HepG2 (cell line): ENCODE results near the gene UNC93A. TPM values are rescaled to one million over a fixed set of nuclear protein-coding genes. Genes with fewer than 3 reads are reported as not detected.
A peak's percentile ranks its signal among the peaks of the same experiment; 100 is the strongest.

Experiments used
- BRCA1 ChIP-seq: sonication (generic); formaldehyde crosslinking; IDR thresholded peaks from 2 replicates; pipeline ENCODE4 v1.4.0; 2020; ENCODE audit warnings: missing genetic modification reagents
- ELF4 ChIP-seq: sonication (generic); formaldehyde crosslinking; IDR thresholded peaks from 2 replicates; pipeline ENCODE4 v1.5.0; 2020; ENCODE audit warnings: missing genetic modification reagents, mild to moderate bottlenecking, moderate library complexity, borderline replicate concordance
- LCORL ChIP-seq, 2 experiments: fragments of 450-650 bp in 1 of 2; sonication (generic) in 1 of 2; formaldehyde crosslinking in 1 of 2; IDR thresholded peaks; 2 replicates each; pipeline versions ENCODE4 v1.5.0 to v1.6.1; 2017 to 2020; ENCODE audit warnings: antibody characterized with exemption in 1 of 2, missing genetic modification reagents in 1 of 2
- MNT ChIP-seq: fragments of 450-650 bp; IDR thresholded peaks from 2 replicates; pipeline ENCODE4 v1.6.1; 2016
- MZF1 ChIP-seq: sonication (generic); formaldehyde crosslinking; IDR thresholded peaks from 2 replicates; pipeline ENCODE4 v1.8.1; 2023; ENCODE audit warnings: mild to moderate bottlenecking, missing genetic modification reagents, borderline replicate concordance
- NONO ChIP-seq, 2 experiments: fragments of 450-650 bp in 1 of 2; sonication (generic) in 1 of 2; formaldehyde crosslinking in 1 of 2; IDR thresholded peaks in 1 of 2; conservative IDR thresholded peaks in 1 of 2; 2 replicates each; pipeline versions ENCODE4 v1.6.1 to v1.8.0; 2017 to 2022; ENCODE audit warnings: mild to moderate bottlenecking in 1 of 2, missing genetic modification reagents in 1 of 2, moderate library complexity in 1 of 2
- PREB ChIP-seq: sonication (generic); formaldehyde crosslinking; IDR thresholded peaks from 2 replicates; pipeline ENCODE4 v1.4.0; 2020; ENCODE audit warnings: missing genetic modification reagents
- RXRA ChIP-seq: sonication (generic); formaldehyde crosslinking; IDR thresholded peaks from 2 replicates; pipeline ENCODE4 v1.5.1; 2020; ENCODE audit warnings: missing genetic modification reagents
- SMAD3 ChIP-seq: sonication (generic); formaldehyde crosslinking; IDR thresholded peaks from 2 replicates; pipeline ENCODE4 v1.4.0; 2020; ENCODE audit warnings: missing genetic modification reagents
- SMARCE1 ChIP-seq: fragments of 450-650 bp; IDR thresholded peaks from 2 replicates; pipeline ENCODE4 v1.6.1; 2017; ENCODE audit warnings: borderline replicate concordance
- SNAPC4 ChIP-seq: sonication (generic); formaldehyde crosslinking; IDR thresholded peaks from 2 replicates; pipeline ENCODE4 v1.4.0; 2020; ENCODE audit warnings: mild to moderate bottlenecking, missing genetic modification reagents
- SNAPC5 ChIP-seq: sonication (generic); formaldehyde crosslinking; IDR thresholded peaks from 2 replicates; pipeline ENCODE4 v1.8.1; 2023; ENCODE audit warnings: mild to moderate bottlenecking, missing genetic modification reagents, borderline replicate concordance
- TARDBP ChIP-seq: sonication (generic); formaldehyde crosslinking; IDR thresholded peaks from 2 replicates; pipeline ENCODE4 v1.8.0; 2022; ENCODE audit warnings: mild to moderate bottlenecking, missing genetic modification reagents
- TFAP4 ChIP-seq: sonication (generic); IDR thresholded peaks from 2 replicates; pipeline ENCODE4 v1.6.1; 2016; ENCODE audit warnings: low read depth, borderline replicate concordance
- ZMAT5 ChIP-seq: sonication (generic); formaldehyde crosslinking; IDR thresholded peaks from 2 replicates; pipeline ENCODE4 v1.5.0; 2020; ENCODE audit warnings: mild to moderate bottlenecking, low read depth, missing genetic modification reagents, borderline replicate concordance
- ZNF274 ChIP-seq: sonication (generic); formaldehyde crosslinking; IDR thresholded peaks from 2 replicates; pipeline ENCODE4 v1.5.1; 2020; ENCODE audit warnings: mild to moderate bottlenecking, missing genetic modification reagents
- ZNF484 ChIP-seq: sonication (generic); formaldehyde crosslinking; IDR thresholded peaks from 2 replicates; pipeline ENCODE4 v1.5.1; 2020; ENCODE audit warnings: mild to moderate bottlenecking, low read depth, missing genetic modification reagents, borderline replicate concordance
- ZNF567 ChIP-seq: sonication (generic); formaldehyde crosslinking; IDR thresholded peaks from 2 replicates; pipeline ENCODE4 v1.8.1; 2023; ENCODE audit warnings: mild to moderate bottlenecking, missing genetic modification reagents, borderline replicate concordance
- ZNF577 ChIP-seq: sonication (generic); formaldehyde crosslinking; IDR thresholded peaks from 2 replicates; pipeline ENCODE4 v1.4.0; 2020; ENCODE audit warnings: mild to moderate bottlenecking, low read depth, missing genetic modification reagents, borderline replicate concordance
- ZNF768 ChIP-seq: sonication (generic); formaldehyde crosslinking; IDR thresholded peaks from 2 replicates; pipeline ENCODE4 v1.4.0; 2020; ENCODE audit warnings: missing genetic modification reagents
- polyA plus RNA-seq, 8 experiments: library from polyadenylated mRNA; depleted of rRNA in 3 of 8; stranded (reverse) in 7 of 8; unstranded in 1 of 8; fragments of >200 nt; fragmentation: Illumina TruSeq in 4 of 8; extraction: Trizol in 4 of 8; gene quantifications; 2 replicates each; pipeline versions ENCODE4 v1.2.1 to v1.2.3, GENCODE V29; 2011 to 2016; ENCODE audit warnings: low read depth in 4 of 8, missing spikeins in 1 of 8, mixed read lengths in 1 of 8; ENCODE audit not compliant: insufficient read depth in 1 of 8
- total RNA-seq, 5 experiments: library from RNA; depleted of rRNA; stranded (reverse); fragments of >200 nt; fragmentation: Illumina TruSeq; extraction: Trizol; gene quantifications; 2 replicates each; pipeline ENCODE4 v1.2.3, GENCODE V29; 2016; ENCODE audit warnings: low read depth in 1 of 5

Gene UNC93A
- total and polyA plus RNA-seq, 2 of the 13 experiments (the other 11 are each of a cell fraction or from before 2014, with no cell fraction given), result 11.0 to 42.7 TPM

GRCh38 chr6:167272696-167273379 lies 18.3 kb upstream of the UNC93A start (continued):
- no peak for TF ChIP-seq LCORL (IDR thresholded peaks at IDR 0.05)
- no peak for TF ChIP-seq LCORL (CRISPR knock-in tag; IDR thresholded peaks at IDR 0.05)
- no peak for TF ChIP-seq MZF1 (CRISPR knock-in tag)
- no peak for TF ChIP-seq BRCA1 (CRISPR knock-in tag)
- TF ChIP-seq ZNF577 (CRISPR knock-in tag), result no peak
- TF ChIP-seq MNT, result no peak
- no peak for TF ChIP-seq NONO (IDR thresholded peaks at IDR 0.05)
- TF ChIP-seq NONO (CRISPR knock-in tag; conservative IDR thresholded peaks at IDR 0.05), result no peak
- no peak for TF ChIP-seq ZMAT5
- TF ChIP-seq ZNF768 (CRISPR knock-in tag), result no peak
- no peak for TF ChIP-seq ELF4
- no peak for TF ChIP-seq SNAPC5
- TF ChIP-seq ZNF484 (CRISPR knock-in tag), result no peak
- TF ChIP-seq SMARCE1, result no peak
- no peak for TF ChIP-seq ZNF274
- TF ChIP-seq RXRA, result 0 out of 2 replicates have a peak, but pooled peaks have one; percentile 19
- TF ChIP-seq SNAPC4 (CRISPR knock-in tag), result no peak
- TF ChIP-seq PREB, result no peak
- no peak for TF ChIP-seq TARDBP (CRISPR knock-in tag)
- no peak for TF ChIP-seq ZNF567 (CRISPR knock-in tag)
- TF ChIP-seq SMAD3, result no peak
- no peak; the same call in 1 of the 2 replicates for TF ChIP-seq TFAP4
